Liver (tissue), 9 donors: Measurements from ENCODE around the gene NADK. TPM values are rescaled to one million over a fixed set of nuclear protein-coding genes. Genes with fewer than 3 reads are reported as not detected.

ENCODE experiments used
- DNase-seq: peaks from one replicate; pipeline ENCODE4 v3.0.0-alpha.2; 2017; ENCODE audit warnings: low spot score
- H3K27ac ChIP-seq, 2 donors: one replicate each; pipeline ENCODE4 v1.7.0; 2013; ENCODE audit warnings: inconsistent platforms in 2 of 2, low read length in 2 of 2, control low read depth in 1 of 2, low read depth in 1 of 2, mild to moderate bottlenecking in 1 of 2
- H3K27me3 ChIP-seq, 4 donors: one replicate each; pipeline versions ENCODE4 v1.6.1 to v1.7.0; 2013; ENCODE audit warnings: low read length in 3 of 4, inconsistent platforms in 1 of 4, mild to moderate bottlenecking in 1 of 4, moderate library complexity in 1 of 4; ENCODE audit not compliant: control insufficient read depth in 4 of 4, insufficient read depth in 4 of 4
- H3K36me3 ChIP-seq, 4 donors: one replicate each; pipeline versions ENCODE4 v1.6.1 to v1.7.0; 2013; ENCODE audit warnings: low read length in 3 of 4, mild to moderate bottlenecking in 3 of 4, low read depth in 1 of 4, moderate library complexity in 1 of 4; ENCODE audit not compliant: control insufficient read depth in 4 of 4, insufficient read depth in 3 of 4
- H3K4me1 ChIP-seq, 4 donors: one replicate each; pipeline versions ENCODE4 v1.6.1 to v1.7.0; 2013; ENCODE audit warnings: low read length in 3 of 4, mild to moderate bottlenecking in 3 of 4, moderate library complexity in 1 of 4; ENCODE audit not compliant: control insufficient read depth in 4 of 4, insufficient read depth in 4 of 4
- H3K4me3 ChIP-seq, 3 donors: one replicate each; pipeline versions ENCODE4 v1.6.1 to v1.7.0; 2013; ENCODE audit warnings: low read length in 3 of 3, control low read depth in 1 of 3, low read depth in 1 of 3, mild to moderate bottlenecking in 1 of 3
- H3K9ac ChIP-seq, 2 donors: one replicate each; pipeline ENCODE4 v1.7.0; 2013; ENCODE audit warnings: low read length in 2 of 2, mild to moderate bottlenecking in 2 of 2, moderate library complexity in 2 of 2, control low read depth in 1 of 2, low read depth in 1 of 2
- H3K9me3 ChIP-seq, 4 donors: one replicate each; pipeline versions ENCODE4 v1.6.1 to v1.7.0; 2013; ENCODE audit warnings: low read length in 3 of 4; ENCODE audit not compliant: control insufficient read depth in 4 of 4
- ATF3 ChIP-seq: IDR thresholded peaks from 2 replicates; pipeline ENCODE4 v1.6.1; 2016; ENCODE audit warnings: antibody characterized with exemption
- CTCF ChIP-seq: fragments of 150-350 bp; IDR thresholded peaks from 2 replicates; pipeline ENCODE4 v1.5.1; 2017; ENCODE audit warnings: improper control_type of control experiment, low read depth, low read length; ENCODE audit not compliant: missing input control
- EGR1 ChIP-seq, 2 donors: IDR thresholded peaks; 2 replicates each; pipeline ENCODE4 v1.6.1; 2016 to 2018; ENCODE audit warnings: antibody characterized with exemption in 2 of 2, low read depth in 2 of 2
- FOXA1 ChIP-seq: IDR thresholded peaks from 2 replicates; pipeline ENCODE4 v1.6.1; 2016; ENCODE audit warnings: antibody characterized with exemption
- FOXA2 ChIP-seq: IDR thresholded peaks from 2 replicates; pipeline ENCODE4 v1.6.1; 2016; ENCODE audit warnings: antibody characterized with exemption
- GABPA ChIP-seq, 2 donors: IDR thresholded peaks in 1 of 2; conservative IDR thresholded peaks in 1 of 2; 2 replicates each; pipeline ENCODE4 v1.6.1; 2016; ENCODE audit warnings: antibody characterized with exemption in 2 of 2, mild to moderate bottlenecking in 1 of 2, moderate library complexity in 1 of 2
- HNF4A ChIP-seq, 2 donors: conservative IDR thresholded peaks; 2 replicates each; pipeline ENCODE4 v1.6.1; 2016; ENCODE audit warnings: antibody characterized with exemption in 2 of 2, mild to moderate bottlenecking in 2 of 2
- HNF4G ChIP-seq: IDR thresholded peaks from 2 replicates; pipeline ENCODE4 v1.6.1; 2016; ENCODE audit warnings: antibody characterized with exemption
- JUND ChIP-seq, 2 donors: IDR thresholded peaks; 2 replicates each; pipeline ENCODE4 v1.6.1; 2016; ENCODE audit warnings: antibody characterized with exemption in 2 of 2
- MAX ChIP-seq: IDR thresholded peaks from 2 replicates; pipeline ENCODE4 v1.6.1; 2016; ENCODE audit warnings: antibody characterized with exemption
- NR2F2 ChIP-seq: IDR thresholded peaks from 2 replicates; pipeline ENCODE4 v1.6.1; 2016; ENCODE audit warnings: antibody characterized with exemption
- RAD21 ChIP-seq, 2 donors: IDR thresholded peaks; 2 replicates each; pipeline ENCODE4 v1.6.1; 2016; ENCODE audit warnings: antibody characterized with exemption in 2 of 2, mild to moderate bottlenecking in 2 of 2
- REST ChIP-seq: IDR thresholded peaks from 2 replicates; pipeline ENCODE4 v1.6.1; 2016; ENCODE audit warnings: antibody characterized with exemption, mild to moderate bottlenecking
- RXRA ChIP-seq, 2 donors: IDR thresholded peaks; 2 replicates each; pipeline ENCODE4 v1.6.1; 2017 to 2018; ENCODE audit warnings: antibody characterized with exemption in 2 of 2, mild to moderate bottlenecking in 1 of 2
- SP1 ChIP-seq: IDR thresholded peaks from 2 replicates; pipeline ENCODE4 v1.6.1; 2018; ENCODE audit warnings: antibody characterized with exemption, mild to moderate bottlenecking
- TAF1 ChIP-seq: conservative IDR thresholded peaks from 2 replicates; pipeline ENCODE4 v1.6.1; 2016; ENCODE audit warnings: antibody characterized with exemption, mild to moderate bottlenecking
- YY1 ChIP-seq: IDR thresholded peaks from 2 replicates; pipeline ENCODE4 v1.6.1; 2016; ENCODE audit warnings: antibody characterized with exemption, mild to moderate bottlenecking
- ZBTB33 ChIP-seq: IDR thresholded peaks from 2 replicates; pipeline ENCODE4 v1.6.1; 2016; ENCODE audit warnings: antibody characterized with exemption
- WGBS: extraction: QIAGEN DNeasy Blood & Tissue Kit; methylation state at CpG from one replicate; pipeline ENCODE4 v1.1.7; 2013; 5-methylcytosine and 5-hydroxymethylcytosine counted together
- polyA plus RNA-seq, 2 donors: library from polyadenylated mRNA; stranded (reverse) in 1 of 2; unstranded in 1 of 2; fragments of 200-250 nt in 1 of 2; fragments of >200 nt in 1 of 2; fragmentation: Nextera tagmentation in 1 of 2; extraction: Ambion mirVana in 1 of 2; gene quantifications; one replicate each; pipeline versions ENCODE4 v1.2.1 to v1.2.3, GENCODE V29; 2013 to 2015
- total RNA-seq, 2 donors: library from RNA; depleted of rRNA; stranded (reverse); fragments of >200 nt; gene quantifications; one replicate each; pipeline ENCODE4 v1.2.3, GENCODE V29; 2014
- donor health status: healthy.
- donor health status: healthy.
- donor health status: healthy.
- donor health status: healthy.
- donor health status: healthy.

NADK gene
- total and polyA plus RNA-seq, 4 donors = 39.2 to 105 (median 83.6) TPM

GRCh38 chr1:1763657-1764621, 14.3 kb downstream of the NADK start:
- WGBS = 40% methylated on average over 32 of the region's 32 CpGs
- H3K27ac ChIP-seq = peak overlapping the region; percentile 89 to 95
- H3K27me3 ChIP-seq = no peaks in the 10 kb centered on the region

More at GRCh38 chr1:1763657-1764621, 14.3 kb downstream of the NADK start:
- no peak for TF ChIP-seq FOXA1
- peak; percentile 40 for TF ChIP-seq REST
- peak; percentile 86 for TF ChIP-seq MAX
- TF ChIP-seq RXRA (IDR thresholded peaks at IDR 0.05) = peak; percentile 70 to 85
- peak; percentile 58 to 76 for TF ChIP-seq HNF4A (conservative IDR thresholded peaks at IDR 0.05)
- TF ChIP-seq GABPA (IDR thresholded peaks at IDR 0.05 in 1 of 2, conservative IDR thresholded peaks at IDR 0.05 in 1 of 2) = peak in 1 of 2 donors; percentile 35
- TF ChIP-seq RAD21 (IDR thresholded peaks at IDR 0.05) = peak; percentile 51 to 61
- no peak for TF ChIP-seq NR2F2
- TF ChIP-seq JUND (IDR thresholded peaks at IDR 0.05) = no peak
- no peak for TF ChIP-seq CTCF
- TF ChIP-seq ZBTB33 = peak; percentile 49
- peak; percentile 70 for TF ChIP-seq SP1
- no peak for TF ChIP-seq ATF3
- peak; percentile 25 for TF ChIP-seq FOXA2
- peak in 1 of 2 donors; percentile 4 for TF ChIP-seq EGR1 (IDR thresholded peaks at IDR 0.05; ENCODE audit: low read depth in 2 of 2)
- peak; percentile 29 for TF ChIP-seq HNF4G
- TF ChIP-seq YY1 = peak; percentile 78
- no peak for TF ChIP-seq TAF1
- H3K9me3 ChIP-seq = no peaks in the 10 kb centered on the region
- H3K4me3 ChIP-seq = no peak overlapping the region
- peak overlapping the region in 1 of 2 donors; percentile 54 for H3K9ac ChIP-seq
- H3K4me1 ChIP-seq = peaks cover 16 to 51% (median 37%) of the 10 kb centered on the region in 4 donors
- H3K36me3 ChIP-seq = peaks cover 5 to 11% (median 9%) of the 10 kb centered on the region in 4 donors
- no peak for DNase-seq
